Hindlimb muscle (tissue), 1 donor: ENCODE results near the gene DYRK1B. TPM values are rescaled to one million over a fixed set of nuclear protein-coding genes. Genes with fewer than 3 reads are reported as not detected.
"Not testable (repeated sequence)": the region's sequence is repeated elsewhere in the genome, so short reads cannot be mapped to it uniquely, and the experiment has no call there.

Source experiments
- DNase-seq: peaks from one replicate; pipeline ENCODE4 v3.0.0-alpha.2; 2013
- polyA plus RNA-seq: library from polyadenylated mRNA; unstranded; fragments of 120-200 nt; gene quantifications from one replicate; pipeline ENCODE4 v1.2.1, GENCODE V29; 2013; ENCODE audit not compliant: insufficient read length

Gene DYRK1B
- polyA plus RNA-seq, 1 donor: 78.4 TPM

DNA sequence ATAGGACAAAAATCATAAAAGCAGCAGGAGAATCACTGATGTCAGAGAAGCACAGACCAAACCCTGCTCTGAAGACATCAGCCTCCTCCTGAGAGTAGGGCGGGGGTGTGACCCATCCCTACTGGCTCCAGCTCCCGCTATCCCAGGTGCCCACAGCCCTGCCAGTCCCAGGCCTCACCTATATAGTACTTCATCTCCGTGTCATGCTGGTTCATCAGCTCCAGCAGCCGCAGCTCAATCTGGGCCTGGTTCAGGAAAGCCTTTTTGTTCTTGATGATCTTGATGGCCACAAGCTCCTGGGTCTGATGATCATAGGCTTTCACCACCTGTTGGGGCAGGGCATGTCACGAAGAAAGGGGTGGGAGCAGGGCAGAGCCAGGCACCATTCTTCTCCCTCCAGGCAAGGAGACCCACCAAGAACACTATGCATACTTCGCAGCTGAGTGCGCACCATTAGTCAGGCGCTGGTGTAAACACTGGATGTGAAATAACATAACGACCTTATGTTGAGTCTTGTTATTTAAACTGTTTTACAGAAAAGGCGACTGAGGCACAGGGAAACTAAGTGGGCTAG is 4.2 kb downstream of the DYRK1B start:
- no peak for DNase-seq

DNA sequence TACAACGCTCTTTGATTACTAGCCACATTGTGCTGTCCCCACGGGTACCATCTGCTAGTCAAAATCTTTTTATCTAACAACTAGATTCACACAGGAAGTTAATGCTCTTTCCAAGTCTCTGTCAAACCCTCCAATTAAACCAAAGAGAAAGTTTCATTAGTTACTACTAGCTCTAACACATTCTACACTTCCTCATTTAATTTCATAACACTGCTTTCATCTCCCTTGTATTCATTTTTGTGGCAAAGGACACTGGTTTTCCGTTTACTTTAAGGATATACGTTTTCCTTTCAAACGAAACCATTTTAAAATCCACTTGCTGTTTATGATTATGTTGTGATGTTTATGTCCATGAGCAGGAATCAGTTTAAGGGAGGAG is 5.3 kb downstream of the DYRK1B start:
- no peak for DNase-seq

DNA sequence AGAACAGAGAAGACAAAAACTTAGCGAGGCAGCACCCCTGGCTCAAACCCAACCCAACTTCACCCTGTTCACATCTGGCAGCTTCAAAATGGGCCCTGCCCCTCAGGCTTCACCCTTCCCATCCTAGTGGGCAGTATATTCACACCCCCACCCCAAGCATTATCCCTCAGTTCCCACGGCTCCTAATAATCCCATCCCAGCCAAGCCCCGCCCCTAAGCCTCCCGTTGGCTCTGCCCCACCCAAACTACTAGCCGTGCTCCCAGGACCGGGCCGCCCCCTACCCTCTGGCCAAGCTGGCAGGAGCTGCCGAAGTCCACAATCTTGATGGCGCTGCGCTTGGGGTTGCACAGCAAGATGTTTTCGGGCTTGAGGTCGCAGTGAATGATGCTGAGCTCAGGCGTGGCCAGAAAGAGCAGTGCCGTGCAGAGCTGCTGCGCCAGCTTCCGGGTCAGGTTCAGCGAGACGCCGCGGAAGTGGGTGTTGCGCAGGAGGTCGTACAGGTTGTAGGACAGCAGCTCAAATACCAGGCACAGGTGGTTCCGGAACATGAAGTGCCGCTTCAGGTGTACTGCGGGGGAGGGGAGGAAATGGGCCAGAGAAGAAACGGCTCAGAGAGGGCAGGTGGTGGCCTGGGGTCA is 5.8 kb downstream of the DYRK1B start:
- no peak for DNase-seq

DNA sequence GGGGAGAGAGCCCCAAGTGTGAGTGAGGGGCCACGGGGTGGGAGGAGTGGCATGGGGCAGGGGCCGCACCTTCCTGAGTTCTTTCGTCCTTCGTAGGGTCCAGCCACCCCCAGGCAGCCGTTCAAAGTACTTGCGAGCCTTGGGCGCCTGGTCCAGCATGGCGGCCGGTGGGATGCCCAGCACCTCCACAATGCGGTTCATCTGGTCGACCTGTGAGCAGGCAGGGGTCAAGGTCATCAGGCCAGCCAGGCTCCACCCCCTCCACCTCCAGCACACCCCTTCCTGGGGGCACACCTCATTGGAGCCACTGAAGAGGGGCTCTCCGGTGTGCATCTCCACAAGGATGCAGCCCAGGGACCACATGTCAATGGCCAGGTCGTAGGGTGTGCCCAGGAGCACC is 6.7 kb downstream of the DYRK1B start:
- DNase-seq: no peak

DNA sequence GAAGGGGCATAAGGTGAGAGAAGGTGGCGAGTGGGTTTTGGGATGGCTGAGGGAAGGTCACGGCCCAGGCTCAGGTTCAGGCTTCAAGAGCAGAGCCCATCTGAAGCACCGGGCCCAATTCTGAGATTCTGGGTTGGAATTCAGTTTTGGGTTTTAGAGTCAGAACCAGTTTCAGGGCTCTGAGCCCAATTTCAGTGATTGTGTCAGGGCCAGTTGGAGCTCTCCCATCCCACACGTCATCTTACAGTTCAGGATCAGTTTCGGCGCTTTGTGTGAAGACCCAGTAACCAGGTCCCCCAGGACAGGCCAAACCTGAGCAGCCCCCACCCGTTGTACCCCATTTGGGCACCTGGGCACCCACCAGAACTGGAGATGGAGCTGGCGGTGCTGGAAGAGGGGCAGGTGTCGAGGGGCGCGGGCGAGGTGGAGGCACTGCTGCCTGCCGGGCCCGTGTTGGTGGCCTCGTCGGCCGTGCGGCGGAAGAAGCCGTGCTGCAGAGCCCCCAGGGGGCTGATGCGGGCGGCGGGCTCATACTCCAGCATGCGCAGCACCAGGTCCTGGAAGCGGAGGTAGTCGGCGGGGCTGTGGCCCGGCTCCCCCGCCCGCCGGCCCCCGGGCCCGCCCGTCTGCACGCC is 7.5 kb downstream of the DYRK1B start:
- DNase-seq: no peak

DNA sequence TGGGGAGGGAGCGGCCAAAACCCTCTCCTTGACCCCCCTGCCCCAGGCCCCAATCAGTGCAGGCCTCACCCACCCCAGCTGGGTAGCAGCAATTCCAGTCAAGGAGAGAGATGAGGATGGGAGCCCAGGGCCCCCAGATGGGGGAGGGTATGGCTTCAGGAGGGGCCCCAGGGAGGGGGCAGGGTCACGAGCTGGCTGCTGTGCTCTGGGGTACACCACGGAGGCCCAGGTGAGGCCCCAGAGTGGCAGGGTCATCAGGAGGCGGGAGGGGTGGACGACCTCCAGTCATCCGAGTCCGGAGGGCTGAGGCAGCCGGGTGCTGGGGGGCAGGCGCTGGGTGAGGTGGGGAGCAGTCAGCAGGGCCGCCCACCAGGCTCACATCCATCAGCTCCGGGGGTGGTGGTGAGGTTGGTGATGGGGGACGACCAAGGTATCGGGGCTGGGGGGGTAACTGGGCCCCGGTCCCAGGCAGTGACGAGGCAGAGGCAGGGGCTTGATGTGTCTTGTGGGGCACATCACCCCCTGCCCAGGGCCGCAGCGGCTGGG is 8.4 kb downstream of the DYRK1B start:
- DNase-seq: no peak

DNA sequence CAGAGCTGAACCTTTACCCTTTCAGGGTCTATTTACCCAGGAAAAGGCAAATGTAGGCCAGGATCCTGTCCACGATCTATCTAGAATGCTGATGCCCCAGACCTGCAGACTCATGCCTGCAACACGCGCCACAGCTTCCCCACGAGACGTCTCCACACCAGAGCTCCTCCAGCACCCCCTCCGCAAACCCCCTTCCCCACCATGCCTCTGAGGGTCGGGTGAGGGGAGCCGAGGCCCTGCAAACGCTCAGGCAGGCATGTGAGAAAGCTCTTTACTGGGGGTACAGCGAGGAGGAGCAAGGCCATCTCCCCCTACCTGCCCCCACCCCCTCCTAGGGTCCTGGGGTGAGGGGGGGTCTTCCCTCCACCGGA is 8.9 kb downstream of the DYRK1B start:
- no peak for DNase-seq

DNA sequence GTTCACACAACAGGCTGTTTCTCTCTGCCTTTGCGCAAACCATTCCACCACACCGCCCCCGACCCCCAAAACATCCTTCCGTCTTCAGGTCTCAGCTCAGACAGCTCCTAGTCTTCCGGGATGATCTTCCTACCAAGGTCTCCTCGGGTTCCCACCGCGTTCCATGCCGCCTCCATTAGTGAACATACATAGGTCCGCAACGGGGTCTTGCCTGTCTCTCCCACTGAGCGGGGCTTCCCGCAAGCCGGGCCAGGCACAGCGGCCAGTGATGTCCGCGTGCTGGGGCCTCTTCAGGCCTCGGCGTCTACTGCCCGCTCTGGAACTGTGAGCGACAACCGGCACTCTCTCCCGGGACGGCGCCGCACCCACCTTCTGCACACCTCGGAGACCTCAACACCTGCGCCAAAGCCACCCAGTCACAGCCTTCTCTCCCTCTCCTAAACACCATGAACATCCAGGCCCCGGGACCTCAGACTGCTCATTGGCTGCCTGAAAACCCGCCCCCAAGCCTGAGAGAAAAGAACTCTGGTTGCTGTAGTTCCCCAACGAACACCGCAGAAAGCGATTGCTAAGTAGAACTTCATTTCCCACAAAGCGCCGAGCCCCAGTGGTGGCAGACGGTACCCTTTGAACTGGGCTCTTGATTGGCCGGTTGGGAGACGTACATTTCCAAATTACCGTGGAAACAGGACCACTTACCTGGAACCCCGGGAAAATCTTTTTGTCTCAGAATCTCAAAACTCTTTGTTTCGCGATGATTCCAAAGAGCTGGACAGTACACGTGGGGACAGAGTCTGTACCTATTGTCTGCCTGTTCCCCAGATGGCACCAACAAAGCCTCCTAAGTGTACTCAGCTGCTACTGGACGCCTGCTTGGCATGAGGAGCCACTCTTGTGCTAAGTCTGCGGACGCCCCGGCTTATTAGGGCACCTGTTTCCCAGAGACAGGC is 9.5 kb downstream of the DYRK1B start:
- peak; percentile 89 for DNase-seq

DNA sequence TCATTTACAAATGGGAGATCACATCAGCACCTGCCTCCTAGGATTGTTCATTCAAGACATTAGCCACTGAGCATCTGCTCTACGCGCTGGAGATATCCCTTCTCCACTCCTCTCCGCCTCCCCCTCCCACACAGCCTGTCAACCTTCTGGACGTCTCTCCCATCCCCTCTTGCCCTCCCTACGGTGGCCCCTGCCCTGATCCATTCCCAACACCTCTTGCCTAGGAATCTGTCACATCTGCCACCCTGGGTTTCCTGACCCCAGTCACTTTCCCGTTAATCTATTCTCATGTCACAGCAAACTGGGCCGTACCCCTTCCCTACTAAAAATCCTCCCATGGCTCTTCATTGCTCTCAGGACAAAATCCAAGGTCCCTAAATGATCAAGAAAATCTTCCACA is 10.3 kb downstream of the DYRK1B start:
- no peak for DNase-seq

DNA sequence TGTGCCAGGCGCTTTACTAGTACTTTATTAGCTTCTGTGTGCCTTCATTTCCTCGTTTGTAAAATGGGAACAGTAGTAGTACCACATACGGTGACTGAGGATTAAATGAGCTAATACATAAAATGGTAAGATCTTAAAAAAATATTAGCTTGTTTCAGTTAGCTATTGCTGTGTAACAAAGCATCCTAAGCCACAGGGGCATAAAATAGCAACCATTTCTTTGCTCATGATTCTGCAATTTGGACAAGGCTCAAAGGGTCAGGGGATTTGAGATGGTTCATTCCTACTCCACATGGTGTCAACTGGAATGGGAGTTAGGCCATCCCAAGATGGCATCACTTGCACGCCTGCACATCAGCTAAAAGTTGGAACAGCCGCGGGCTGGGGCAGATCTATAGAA is 13.3 kb downstream of the DYRK1B start:
- DNase-seq: no peak

DNA sequence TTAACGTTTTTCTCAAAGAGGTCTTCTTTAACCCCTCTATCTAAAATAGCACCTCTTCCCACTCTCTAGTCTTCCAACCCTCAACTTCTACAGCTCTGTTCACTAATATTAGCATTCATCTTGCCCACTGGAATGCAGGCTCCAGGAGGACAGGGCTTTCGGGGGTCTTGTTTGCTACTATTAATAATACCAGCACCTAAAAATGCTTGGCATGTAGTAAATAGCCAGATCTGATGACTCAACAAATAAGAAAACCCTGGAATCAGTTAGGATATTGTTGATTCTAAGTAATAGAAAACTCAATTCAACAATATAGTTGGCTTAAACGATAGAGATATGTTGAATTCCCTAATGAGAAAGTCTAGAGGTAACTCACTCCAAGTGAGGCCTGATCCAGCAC is 14.2 kb downstream of the DYRK1B start:
- DNase-seq: no peak

DNA sequence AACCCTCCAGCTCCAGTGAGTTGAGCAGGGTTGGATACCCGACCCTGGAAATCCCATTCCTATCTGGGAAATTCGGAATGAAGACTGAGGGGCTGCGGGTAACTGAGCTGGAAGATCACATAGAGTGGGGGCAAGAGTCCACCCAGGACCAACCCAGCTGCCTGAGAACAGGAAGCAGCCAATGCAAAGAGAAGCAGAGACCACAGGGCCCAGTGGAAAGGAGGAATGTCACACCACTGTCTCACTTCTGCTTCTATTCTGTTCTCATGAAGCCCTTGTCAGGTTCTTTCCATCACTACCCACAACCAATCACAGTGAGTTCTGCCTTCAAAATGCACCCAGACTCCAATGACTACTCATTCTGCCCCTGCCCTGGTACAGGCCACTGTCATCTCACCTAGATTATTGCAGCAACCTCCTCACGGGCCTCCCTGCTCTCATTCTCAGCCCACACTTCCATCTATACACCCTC is 15.3 kb downstream of the DYRK1B start:
- DNase-seq: no peak

DNA sequence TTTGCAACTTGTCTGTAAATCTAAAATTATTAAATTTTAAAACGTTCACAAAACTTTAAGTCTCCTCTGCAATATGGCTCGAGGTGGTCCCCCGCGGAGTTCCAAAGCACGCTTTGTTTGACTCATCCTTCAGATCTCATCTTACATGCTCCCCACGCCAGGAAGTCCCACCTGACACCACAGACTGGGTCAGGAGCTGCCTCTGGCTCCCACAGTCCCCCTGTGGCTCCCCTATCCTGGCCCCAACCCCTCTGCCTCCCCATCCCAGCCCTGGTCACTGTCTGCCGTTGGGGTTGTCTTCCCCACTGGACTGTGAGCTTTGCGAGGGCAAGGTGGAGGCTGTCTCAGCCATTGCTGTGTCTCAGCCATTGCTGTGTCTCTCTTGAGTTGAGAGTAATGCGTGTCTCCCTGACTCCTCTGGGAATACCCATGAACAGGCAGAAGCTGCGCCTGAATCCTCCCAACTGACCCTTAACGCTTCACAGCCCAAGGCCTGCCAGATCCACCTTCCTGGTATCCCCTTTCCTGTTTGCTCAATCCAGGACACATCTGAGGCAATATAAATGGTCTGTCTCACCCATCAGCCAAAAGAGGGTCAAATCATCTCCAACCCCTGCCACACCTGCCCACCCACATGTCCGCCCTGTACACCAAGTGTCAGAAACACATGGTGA is 15.9 kb downstream of the DYRK1B start:
- DNase-seq: no peak

DNA sequence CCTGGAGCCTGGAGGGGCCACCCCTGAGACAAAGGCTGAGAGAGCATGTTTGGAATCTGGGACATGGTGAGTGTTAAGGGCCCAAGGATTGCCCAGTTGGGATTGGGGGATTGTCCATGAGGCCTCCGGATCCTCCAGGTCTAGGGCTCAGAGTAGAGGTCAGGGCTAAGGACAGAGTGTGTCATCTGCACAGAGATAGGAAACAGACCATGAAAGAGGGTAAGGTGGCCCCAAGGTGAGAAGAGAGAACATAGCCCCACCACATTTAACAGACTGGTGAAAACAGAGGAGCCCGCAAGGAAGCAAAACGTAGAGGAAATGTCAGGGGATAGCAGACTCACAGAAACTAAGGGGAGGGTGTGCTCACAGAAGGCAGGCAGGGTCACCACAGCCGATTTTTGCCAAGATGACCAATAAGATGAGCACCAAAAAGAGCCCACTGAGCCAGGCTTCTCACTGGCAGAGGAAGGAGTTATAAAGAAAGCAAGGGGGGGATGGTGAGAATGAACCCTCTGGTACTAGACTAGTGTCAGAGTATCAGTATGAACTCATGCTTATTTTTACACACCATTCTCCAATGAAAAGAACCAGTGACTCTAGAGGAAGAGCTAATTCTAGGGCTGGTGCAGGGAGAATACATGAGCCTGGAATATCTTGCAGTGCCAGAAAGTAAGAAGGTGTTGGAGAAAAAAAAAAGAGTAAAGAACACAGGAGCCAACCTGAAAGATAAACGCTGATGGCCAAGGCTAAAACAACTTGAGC is 17.5 kb downstream of the DYRK1B start:
- DNase-seq: no peak

DNA sequence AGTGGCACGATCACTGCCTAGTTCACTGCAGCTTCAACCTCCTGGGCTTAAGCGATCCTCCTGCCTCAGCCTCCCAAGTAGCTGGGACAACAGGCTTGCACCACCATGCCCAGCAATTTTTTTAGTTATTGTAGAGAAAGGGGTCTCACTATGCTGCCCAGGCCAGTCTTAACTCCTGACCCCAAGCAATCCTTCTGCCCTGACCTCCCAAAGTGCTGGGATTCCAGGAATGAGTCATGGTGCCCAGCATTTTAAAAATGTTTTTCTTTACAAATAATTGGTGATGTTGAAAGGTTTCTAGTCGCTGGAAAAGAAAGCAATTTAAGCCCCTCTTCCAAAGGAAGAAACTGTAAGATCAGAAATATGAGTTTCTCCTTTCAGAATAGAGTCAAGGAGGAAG is 19.4 kb downstream of the DYRK1B start:
- DNase-seq: no peak

DNA sequence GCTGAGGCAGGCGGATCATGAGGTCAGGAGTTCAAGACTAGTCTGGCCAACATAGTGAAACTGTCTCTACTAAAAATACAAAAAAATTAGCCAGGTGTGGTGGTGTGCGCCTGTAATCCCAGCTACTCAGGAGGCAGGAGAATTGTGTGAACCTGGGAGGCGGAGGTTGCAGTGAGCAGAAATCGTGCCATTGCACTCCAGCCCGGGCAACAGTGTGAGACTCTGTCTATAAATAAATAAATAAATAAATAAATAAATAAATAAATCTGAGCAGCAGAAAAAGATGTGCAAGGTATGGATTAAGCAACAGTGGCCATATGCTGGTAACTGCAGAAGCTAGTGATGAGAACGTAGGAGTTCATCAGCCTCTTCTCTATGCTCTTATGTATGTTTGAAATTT is 19.9 kb downstream of the DYRK1B start:
- DNase-seq: not testable (repeated sequence)

DNA sequence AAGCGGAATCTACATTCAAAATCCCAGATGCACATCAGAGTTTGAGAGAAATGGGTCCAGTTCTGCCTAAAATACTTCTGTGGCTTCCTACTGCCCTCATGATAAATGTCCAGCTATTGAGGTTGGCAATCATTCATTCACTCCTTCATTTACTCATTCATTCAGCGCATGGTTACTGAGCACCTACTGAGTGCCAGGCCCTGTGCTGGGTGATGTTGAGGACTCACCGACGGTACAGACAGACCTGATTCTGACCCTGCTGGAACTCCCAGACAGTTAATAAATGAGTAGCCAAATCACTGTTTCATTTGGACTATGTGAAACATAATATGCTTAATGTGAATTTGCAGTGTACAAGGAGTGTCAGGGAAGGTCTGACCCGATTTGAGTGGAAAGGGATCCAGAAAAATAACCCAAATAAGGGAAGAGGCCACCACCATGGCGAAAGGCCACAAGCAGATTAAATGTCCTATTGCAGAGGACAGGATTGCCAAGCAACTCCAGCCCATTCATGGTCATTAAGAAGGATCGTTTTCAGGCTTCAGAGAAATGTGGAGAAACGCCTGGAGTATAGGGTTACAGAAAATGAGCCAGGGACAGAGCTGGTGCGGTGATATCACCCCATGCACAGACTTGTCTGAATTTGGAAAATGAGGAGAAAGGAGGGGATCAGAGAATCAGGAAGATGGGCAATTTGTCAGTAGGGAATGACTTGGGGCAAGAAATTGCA is 20.5 kb downstream of the DYRK1B start:
- no peak for DNase-seq

DNA sequence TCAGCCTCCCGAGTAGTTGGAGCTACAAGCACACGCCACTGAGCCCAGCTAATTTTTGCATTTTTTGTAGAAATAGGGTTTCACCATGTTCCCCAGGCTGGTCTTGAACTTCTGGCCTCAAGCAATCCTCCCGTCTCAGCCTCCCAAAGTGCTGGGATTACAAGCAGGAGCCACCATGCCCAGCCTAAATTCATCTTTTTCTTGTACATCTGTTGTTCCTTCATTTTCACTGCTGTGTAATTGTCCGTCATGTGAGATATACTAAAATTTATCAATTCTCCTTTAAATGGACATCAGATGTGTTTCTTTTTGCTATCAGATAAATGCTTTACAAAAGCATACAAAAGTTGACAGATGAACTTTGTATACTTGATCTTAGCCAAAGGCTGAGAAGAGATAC is 22.9 kb downstream of the DYRK1B start:
- no peak for DNase-seq

DNA sequence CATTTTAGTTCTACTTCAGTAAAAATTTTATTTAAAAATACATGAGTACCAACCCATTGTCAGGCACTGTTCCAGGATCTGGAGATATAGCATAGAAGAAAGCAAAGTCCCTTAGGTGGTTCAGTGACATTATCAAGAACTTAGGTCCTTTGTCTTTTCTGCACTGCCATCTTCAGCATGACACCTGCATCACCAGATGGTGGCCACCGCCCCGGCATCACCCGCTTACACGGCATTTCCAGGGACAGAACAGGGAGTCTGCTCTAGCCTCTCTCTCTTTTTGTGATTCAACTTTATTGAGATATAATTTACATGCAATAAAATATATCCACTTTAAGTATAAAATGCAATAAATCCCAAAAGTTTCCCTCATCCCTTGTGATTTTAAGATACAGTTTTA is 23.5 kb downstream of the DYRK1B start:
- no peak for DNase-seq

DNA sequence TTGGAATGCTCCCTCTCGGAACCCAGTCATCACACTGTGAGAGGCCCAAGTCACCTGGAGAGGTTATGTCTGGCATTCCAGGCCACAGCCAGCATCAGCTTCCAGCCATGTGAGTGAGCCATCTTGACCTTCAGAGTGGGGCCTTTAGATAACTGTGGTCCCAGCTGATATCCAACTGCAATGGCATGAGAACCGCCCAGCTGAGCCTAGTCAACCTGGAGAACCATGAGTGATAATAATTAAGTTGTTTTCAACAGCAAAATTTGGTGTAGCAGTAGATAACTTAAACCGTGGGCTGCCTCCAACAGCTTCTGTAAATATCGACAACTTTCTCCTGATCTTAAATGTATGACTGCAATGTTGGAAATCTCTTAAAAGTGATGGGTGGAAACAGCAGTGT is 24.6 kb downstream of the DYRK1B start:
- DNase-seq: no peak

DNA sequence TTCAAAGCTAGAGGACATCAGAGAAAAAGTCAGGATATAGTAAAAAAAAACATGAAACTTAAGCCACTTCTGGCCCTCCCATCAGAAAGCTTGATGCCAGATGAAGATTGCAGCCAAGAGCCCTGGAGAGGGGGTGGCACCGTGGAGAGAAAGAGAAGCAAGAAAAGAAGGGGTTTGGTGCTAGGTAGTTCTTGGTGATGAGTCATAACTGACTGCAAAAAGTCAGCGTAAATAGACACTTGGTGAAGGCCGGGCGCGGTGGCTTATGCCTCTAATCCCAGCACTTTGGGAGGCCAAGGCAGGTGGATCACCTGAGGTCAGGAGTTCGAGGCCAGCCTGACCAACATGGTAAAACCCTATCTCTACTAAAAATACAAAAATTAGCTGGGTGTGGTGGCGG is 25.3 kb downstream of the DYRK1B start:
- not testable (repeated sequence) for DNase-seq
